ENCODE results near the gene DNAJC3. TPM values are rescaled to one million over a fixed set of nuclear protein-coding genes. Genes with fewer than 3 reads are reported as not detected.
A peak's percentile ranks its signal among the peaks of the same experiment; 100 is the strongest.
"Not testable (repeated sequence)": the region's sequence is repeated elsewhere in the genome, so short reads cannot be mapped to it uniquely, and the experiment has no call there.

Gene DNAJC3
- polyA plus RNA-seq, 12 donors = 17.4 to 98.5 (median 21.8) TPM

DNA sequence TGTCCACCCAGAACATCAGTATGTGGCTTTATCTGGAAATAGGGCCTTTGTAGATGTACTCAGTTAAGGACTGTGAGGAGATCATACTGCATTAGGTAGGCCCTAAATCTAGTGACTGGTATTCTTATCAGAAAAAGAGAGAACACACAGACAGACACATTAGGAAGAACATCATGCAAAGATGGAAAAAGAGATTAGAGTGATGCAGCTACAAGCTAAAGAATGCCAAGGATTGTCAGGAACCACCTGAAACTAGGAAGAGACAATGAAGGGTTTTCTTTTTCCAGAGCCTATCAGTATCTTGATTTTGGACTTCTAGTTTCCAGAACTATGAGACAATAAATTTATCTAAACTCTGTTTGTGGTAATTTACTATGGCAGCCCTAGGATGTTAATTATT, 17.4 kb upstream of the DNAJC3 start:
- no peak for DNase-seq

DNA sequence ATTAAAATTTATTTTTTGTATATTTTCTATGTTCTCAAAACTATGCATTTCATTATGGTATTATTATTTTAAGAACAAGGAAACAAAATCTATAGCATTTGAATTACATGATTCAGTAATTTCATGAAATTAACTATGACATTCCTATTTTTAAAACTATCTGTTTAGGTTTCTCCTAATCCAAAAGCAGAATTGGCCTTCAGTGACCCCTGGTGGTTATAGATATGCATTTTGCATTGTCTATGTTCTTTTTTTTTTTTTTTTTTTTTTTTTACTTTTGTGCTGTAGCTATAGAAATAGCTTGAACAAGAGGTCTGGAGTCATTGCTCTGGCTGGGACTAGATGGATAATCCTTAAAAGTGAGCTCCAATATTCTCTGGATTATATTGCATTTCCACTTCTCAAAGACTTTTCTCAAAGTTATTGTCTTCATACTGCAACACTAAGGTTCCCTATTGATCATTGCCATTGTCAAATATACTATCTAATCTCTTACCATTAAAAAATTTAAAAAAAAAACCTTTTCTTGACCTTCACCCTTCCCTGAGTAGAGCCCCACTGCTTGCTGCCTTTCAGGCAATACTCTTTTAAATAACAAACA, 15.9 kb upstream of the DNAJC3 start:
- DNase-seq = peak; percentile 54

DNA sequence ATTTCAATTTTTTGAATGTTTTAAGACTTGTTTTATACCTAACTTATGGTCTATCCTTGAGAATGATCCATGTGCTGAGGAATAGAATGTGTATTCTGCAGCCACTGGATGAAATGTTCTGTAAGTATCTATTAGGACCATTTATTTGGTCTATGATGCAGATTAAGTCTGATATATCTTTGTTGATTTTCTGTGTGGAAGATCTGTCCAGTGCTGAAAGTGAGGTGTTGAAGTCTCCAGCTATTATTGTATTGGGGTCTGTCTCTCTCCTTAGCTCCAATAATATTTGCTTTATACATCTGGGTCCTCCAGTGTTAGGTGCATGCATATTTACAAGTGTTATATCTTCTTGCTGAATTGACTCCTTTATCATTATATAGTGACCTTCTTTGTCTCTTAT, 9.7 kb upstream of the DNAJC3 start:
- DNase-seq = not testable (repeated sequence)

DNA sequence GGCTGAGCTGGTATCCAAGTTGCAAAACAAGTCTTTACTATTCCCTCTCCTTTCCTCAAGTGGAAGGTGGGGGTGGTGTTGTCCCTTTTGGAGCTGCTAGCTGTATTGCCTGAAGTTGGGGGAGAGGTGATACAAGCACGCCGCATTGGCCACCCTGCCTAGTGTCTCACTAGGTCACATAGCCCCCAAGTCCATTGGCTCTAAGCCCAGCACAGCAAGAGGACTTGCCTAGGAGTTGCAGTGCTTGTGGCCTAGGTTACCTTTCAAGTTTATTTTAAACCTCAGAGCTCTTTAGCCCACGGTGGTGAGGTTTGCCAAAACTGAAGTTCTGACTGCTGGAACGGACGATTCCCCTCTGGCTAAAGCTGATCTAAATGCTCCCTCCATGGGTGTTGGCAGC, 5.3 kb upstream of the DNAJC3 start:
- no peak for DNase-seq

DNA sequence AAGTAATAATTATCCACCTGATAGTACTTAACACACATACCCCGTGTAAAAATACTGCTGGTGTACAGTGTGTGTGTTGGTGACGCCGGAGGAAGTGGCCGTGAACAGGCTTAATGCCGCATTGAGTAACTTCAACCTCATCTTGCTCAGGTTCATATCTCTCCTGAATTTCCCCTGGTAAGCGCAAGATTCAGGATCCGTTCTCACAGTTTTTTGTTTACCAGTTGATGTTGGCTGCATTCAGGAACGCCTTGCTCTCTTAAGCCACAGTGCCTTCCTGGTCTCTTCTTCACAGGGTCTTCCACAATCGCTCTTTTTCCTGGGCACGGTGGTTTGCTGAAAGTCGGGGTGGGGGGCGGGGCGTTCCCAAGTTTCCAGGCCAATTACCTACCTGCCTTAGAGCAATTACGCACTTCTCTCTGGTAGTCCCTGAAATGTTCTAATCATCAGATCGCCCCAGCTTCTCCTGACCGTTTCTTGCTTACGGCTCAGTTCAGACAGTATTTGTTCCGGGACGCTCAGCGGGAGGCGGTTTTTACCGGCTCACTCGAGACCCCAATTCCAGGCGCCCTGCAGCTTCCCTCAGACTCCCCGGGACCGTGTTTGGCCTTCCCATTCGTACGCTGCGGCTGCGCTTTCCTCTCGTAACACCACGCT, 706 bp upstream of the DNAJC3 start:
- no peak for DNase-seq

DNA sequence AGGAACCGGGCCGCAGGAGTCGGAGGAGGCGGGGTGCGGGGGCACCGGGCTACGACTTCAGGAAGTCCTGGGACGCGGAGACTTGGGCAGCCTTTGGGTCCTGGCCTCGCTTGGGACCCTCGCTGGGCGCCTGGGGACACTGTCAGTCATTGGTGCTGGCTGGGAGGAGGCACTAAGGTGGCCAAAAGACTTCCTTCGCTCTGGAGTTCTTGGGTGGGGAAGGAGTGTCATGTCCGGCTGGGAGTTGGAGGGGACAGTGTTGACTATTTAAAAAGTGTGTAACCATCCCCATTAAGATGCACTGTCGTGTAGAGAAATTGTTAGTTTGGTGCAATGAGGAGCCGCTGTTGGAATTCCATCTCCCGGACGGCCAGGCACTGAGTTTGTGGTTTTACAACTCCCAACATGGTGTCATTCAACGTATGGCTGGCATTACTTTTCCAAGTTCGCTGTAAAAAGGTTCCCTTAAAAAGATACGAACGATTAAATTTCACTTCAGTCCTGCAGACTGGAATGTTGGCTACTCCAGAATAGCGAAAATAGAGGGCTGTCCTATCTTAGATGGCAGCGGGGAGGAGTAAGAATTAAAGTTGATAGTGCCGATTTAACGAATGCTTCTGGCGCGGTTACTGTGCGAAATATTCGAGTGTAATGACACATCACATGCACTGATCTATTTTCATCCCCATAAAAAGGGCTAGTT, 776 bp downstream of the DNAJC3 start:
- peak; percentile 34 for DNase-seq

DNA sequence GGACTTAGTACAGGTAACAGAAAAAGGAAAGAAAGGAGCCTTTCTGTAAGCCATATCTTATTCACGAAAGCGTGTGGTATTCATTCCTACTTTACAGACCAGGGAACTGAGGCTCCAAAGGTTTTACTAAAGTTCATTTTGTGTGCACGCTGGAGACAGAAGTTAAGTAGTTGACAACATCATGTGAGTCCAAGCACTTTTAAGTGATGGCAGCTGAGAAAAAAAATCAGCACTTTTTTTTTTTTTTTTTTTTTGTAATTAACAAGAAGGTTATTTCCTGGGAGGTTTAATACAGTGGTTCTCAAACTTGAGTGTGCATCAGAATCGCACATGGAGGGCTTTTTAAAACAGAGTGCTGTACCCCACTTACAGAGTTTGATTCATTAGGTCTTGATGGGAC, 2.0 kb downstream of the DNAJC3 start:
- DNase-seq = no peak

DNA sequence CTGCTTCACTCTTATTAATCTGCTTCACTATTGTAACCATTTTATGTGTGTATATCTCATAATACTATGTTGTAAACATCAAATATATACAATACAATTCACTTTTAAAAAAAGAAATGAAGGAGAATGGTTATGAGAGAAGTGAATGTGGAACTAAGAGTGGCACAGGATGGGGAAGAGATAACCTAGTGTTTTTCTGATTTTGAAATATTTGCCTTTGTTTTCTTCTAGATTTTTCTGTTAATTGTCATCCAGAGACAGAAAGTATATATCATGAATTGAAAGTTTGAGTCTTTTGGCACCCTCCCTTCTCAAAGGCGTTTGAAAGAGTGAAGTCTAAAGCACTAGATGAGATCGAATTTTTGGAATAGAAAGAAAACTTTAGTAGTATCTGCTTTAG, 2.8 kb downstream of the DNAJC3 start:
- no peak for DNase-seq

DNA sequence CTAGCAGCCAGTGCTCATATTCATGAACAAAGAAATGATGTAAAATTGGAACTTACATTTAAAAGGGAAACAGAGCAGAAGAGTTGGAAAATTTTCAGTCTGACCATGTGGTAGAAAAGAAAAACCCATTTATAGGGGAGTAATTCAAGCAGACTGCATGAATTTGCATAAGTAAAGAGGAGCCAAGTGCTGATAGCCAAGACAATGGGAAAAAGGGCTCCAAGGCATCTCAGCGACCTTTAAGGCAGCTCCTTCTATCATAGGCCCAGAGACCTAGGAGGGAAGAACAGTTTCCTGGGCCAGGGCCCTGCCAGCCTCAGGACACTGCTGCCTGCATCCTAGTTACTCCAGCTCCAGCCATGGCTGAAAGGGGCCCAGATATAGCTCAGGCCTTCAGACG, 7.5 kb downstream of the DNAJC3 start:
- DNase-seq = no peak

DNA sequence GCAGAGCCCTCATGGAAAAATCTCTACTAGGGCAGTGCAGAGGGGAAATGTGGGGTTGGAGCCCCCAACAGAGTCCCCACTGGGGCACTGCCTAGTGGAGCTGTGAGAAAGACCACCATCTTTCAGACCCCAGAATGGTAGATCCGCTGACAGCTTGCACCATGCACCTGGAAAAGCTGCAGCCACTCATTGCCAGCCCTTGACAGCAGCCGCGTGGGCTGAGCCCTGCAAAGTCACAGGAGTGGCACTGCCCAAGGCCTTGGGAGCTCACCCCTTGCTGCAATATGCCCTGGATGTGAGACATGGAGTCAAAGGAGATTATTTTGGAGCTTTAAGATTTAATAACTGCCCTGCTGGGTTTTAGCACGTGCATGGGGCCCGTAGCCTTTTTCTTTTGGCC, 8.0 kb downstream of the DNAJC3 start:
- DNase-seq = not testable (repeated sequence)

DNA sequence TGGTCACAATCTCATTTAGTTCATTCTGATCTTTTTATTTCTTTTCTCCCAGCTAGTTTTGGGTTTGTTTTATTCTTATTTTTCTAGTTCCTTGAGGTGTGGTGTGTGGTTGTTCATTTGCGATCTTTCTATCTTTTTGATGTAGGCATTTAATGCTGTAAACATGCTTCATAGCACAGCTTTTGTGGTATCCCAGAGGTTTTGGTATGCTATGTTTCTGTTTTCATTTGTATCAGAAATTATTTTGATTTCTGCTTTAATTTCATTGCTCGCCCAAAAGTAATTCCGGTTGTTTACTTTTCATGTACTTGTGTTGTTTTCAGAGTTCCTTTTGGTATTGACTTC, 12.6 kb downstream of the DNAJC3 start:
- DNase-seq = no peak

DNA sequence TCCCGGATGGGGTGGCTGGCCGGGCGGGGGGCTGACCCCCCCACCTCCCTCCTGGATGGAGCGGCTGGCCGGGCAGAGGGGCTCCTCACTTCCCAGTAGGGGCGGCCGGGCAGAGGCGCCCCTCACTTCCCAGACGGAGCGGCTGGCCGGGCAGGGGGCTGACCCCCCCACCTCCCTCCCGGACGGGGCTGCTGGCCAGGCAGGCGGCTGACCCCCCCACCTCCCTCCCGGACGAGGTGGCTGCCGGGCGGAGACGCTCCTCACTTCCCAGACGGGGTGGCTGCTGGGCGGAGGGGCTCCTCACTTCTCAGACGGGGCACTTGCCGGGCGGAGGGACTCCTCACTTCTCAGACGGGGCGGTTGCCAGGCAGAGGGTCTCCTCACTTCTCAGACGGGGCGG, 14.0 kb downstream of the DNAJC3 start:
- DNase-seq = not testable (repeated sequence)

DNA sequence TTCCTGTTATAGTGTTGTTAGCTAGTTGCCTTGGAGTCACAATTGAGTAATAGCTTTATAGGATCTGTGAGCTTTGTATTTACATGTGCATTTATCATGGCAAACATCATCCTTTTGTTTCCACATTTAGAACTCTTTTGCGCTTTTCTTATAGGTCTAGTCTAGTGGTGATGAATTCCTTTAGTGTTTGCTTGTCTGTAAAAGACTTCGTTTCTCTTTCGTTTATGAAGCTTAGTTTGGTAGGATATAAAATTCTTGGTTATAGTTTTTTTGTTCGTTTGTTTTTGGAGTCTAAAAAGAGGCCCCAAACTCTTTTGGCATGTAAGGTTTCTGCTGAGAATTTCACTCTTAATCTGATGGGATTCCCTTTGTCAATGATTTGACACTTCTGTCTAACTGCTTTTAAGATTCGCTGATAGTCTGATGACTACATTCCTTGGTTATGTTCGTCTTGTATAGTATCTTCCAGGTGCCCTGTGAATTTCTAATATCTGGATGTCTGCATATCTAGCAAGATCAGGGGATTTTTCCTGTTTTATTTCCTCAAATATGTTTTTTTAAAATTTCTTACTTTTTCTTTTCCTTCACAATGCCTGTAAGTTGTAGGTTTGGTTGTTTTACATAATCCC, 20.2 kb downstream of the DNAJC3 start:
- no peak for DNase-seq

DNA sequence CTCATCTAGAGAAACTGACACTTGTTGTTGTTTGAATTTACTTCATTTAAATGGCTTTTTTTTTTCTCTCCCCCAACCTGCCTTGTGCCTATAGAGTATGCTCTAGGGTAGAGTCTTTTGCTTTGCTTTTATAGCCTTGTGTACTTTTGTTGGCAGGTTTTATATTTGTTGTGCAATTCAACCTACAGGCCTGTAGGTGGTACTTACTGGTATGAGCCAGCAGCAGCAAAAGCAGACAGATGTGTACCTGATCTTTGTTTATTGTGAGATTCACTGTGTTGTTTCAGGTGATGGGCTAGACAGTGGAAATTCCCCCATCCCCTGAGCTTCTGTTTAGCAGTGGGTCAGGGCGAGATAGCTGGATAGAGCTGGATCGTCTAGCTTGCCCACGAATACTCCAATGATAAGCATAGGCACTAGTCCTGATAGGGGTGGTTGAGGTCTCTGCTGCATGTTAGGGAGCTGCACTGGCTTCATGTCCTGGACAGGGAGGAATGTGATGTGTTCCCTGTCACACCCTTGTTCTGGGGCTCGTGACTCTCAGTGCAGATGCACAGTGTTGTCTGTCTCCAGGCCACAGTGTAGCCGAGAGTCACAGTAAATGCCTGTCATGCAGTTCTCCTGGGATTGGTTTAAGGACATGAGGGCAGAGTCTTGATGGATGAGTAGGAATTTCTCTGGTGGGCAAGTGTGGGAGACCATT, 21.3 kb downstream of the DNAJC3 start:
- DNase-seq = no peak

DNA sequence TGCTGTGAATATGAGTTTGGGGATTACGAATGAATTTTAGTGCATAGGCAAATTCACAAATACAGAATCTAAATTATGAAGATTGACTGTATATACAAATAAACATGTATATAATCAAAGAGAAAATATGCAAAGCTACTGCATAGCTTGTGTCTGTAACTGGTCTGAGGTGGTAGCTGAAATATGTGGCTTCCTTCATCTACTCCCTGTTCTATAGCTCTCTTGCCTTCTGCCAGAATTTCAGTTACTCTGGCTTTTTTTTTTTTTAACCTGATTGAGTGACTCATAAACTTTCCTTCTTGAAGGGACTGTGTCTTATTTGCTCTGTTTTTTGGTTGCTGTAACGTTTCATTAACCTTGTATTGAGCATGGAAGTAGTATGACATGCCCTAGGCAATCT, 26.6 kb downstream of the DNAJC3 start:
- DNase-seq = no peak

DNA sequence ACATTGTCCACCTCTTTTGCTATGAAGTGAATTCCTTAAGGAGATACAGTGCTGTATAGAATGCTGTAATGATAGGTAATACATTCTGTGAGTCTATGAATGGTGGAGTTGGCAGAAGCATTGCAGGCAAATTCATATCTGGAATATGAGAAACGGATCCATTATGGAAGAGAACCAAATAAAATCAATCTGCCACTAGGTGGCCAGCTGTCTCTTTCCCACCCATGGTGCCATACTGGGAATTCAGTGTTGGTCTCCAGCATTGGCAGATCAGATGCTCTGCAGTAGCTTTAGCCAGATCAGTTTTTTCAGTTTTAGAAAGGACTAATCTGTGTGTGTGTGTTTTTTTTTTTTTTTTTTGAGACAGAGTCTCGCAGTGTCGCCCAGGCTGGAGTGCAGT, 27.6 kb downstream of the DNAJC3 start:
- no peak for DNase-seq

DNA sequence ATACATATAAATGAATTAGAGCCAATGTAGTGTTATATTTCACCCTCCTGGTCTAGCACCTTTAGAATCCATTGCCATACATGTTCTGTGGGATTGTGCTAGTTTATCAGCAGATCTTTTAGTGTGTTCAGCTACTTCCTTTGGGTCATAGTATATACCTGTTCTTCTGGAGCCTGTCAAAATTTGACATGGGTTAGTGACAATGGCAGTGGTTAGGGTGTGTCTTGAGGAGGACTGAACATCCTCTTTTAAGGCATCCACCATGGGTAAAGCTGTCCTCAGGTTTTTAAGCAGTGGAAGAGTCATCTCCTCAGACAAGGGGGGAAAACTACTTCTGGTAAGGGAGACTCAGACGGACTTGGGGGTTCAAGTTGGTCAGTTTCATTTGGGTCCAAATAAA, 29.4 kb downstream of the DNAJC3 start:
- no peak for DNase-seq

DNA sequence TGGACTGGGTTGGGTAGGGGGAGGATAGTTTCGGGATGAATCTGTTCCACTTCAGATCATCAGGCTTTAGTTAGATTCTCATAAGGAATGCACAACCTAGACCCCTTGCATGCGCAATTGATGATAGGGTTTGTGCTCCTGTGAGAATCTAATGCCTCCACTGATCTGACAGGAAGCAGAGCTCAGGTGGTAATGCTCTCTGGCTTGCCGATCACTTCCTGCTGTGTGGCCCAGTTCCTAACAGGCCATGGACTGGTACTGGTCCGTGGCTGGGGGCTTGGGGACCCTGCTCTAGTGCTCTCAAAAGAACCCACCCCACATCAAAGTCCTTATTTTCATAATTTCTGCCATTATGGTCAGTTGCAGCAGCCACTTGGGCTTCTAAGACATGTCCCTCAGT, 30.1 kb downstream of the DNAJC3 start:
- no peak for DNase-seq

DNA sequence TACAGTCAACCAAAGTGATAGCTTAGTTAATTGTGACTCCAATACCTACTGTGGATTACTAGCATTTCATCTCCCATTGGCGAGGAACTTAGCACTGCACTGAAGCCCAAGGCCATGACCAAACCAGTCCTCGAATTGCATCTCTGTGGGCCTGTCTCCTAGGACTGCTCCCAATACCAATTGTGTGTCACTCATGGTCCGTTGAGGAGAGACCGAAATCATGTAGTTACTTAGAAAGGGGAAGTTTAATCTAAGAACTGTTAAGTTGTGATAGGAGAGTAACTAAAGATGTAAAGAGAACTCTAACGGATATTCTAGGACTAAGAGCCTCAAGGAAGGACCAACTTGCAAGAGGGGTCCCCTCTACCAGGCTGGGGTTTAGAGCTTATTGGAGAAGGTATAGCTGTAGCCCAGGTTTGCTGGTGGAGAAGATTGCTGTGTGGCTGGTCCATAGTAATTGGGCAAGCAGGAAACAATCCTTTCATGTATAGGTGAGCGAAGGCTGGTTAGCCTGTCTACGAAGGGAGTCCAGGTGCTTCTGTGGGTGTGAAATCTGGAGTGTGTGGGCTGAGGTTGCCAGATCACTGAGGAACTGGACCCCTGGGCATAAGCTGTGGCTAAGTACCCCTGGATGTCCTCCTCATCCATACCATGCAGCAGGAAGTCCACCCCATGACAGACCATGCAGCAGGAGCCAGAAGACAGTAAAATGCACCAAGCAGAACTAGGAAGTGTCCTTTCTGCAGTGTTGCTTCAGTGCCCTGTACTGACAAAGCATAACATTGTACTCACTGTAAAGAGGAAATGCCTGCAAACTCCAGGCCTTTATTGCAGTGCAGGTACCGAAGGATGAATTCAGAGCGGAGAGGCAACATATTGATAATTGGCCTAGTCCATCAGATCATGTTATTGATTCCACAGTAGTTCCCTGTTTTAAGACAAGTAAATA, 30.8 kb downstream of the DNAJC3 start:
- DNase-seq = no peak

DNA sequence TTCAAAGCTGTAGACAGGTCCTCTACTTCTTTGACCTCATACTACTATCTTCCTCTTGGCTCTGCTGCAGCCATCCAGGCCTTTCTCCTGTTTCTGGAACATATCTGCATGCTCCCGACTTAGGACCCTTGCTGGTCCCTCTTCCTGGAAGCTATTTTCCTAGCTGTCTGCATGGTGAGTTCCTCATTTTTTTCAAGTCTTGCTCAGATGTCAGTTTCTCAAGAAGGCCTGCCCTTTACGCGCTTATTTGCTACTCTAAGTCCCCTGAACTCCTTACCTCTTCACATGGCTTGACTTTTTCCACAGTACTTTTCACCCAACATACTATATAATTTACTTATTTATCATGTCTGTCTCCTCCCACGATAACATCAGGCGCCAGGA, 31.4 kb downstream of the DNAJC3 start:
- no peak for DNase-seq

DNA sequence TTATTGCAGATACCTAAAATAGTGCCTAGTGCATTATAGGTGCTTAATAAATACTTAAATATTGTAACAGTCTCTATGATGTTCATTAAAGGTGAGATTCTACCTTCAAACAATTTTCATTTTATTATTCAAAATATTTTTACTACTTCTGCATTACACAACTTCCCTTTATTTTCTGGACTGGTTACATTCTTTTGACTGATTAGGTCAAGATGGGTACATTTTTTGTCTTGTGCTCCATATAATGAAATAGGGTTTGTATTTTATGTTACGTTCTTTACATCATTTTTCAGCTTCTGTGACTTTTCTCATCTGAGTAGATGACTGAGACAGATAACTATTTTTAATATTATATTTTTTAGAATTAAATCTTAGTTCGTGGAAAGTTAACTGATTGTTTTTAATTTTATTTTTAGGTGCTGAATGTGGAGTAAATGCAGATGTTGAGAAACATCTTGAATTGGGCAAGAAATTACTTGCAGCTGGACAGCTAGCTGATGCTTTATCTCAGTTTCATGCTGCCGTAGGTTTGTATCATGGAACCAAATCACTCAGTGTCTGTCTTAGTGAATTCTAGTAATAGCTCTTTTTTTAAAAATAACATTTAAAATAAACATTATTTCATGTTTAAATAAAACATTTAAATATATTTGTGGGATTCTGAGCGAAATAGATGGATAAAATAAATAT, 32.0 kb downstream of the DNAJC3 start:
- no peak for DNase-seq
